Measurements from ENCODE around the gene WFIKKN2. TPM values are rescaled to one million over a fixed set of nuclear protein-coding genes. Genes with fewer than 3 reads are reported as not detected.

WFIKKN2 gene
- total RNA-seq, 1 donor = under 0.01 TPM

GRCh38 chr17:50865868-50866260 lies 30.5 kb downstream of the WFIKKN2 start:
- H3K4me3 ChIP-seq (ENCODE audit: low read depth, low read length) = peak overlapping the region; percentile 94
- no peak for DNase-seq (ENCODE audit: low read depth)
- TF ChIP-seq CTCF (IDR thresholded peaks at IDR 0.05; ENCODE audit: insufficient read depth, low read depth, low read length) = no peak

GRCh38 chr17:50866261-50866949 lies 31.0 kb downstream of the WFIKKN2 start, which contains the start of gene TOB1:
TOB1 (minus strand) TSS chr17:50866354; CDS start chr17:50864017, 2,337 bp downstream.
- H3K4me3 ChIP-seq (ENCODE audit: low read depth, low read length) = peak within 1 kb of the TSS; percentile 94
- DNase-seq (ENCODE audit: low read depth) = peak; percentile 98
- TF ChIP-seq CTCF (IDR thresholded peaks at IDR 0.05; ENCODE audit: insufficient read depth, low read depth, low read length) = no peak

GRCh38 chr17:50866950-50867362 lies 31.6 kb downstream of the WFIKKN2 start:
- no peak for DNase-seq (ENCODE audit: low read depth)

GRCh38 chr17:50867363-50868139 lies 32.2 kb downstream of the WFIKKN2 start:
- H3K4me3 ChIP-seq (ENCODE audit: low read depth, low read length) = peak overlapping the region; percentile 76
- DNase-seq (ENCODE audit: low read depth) = peak; percentile 97
- no peak for TF ChIP-seq CTCF (IDR thresholded peaks at IDR 0.05; ENCODE audit: insufficient read depth, low read depth, low read length)

More at GRCh38 chr17:50866950-50867362, 31.6 kb downstream of the WFIKKN2 start:
- peak overlapping the region; percentile 76 for H3K4me3 ChIP-seq (ENCODE audit: low read depth, low read length)
- no peak for TF ChIP-seq CTCF (IDR thresholded peaks at IDR 0.05; ENCODE audit: insufficient read depth, low read depth, low read length)

GRCh38 chr17:50868140-50868438 lies 32.7 kb downstream of the WFIKKN2 start:
- no peak for TF ChIP-seq CTCF (IDR thresholded peaks at IDR 0.05; ENCODE audit: insufficient read depth, low read depth, low read length)
- H3K4me3 ChIP-seq (ENCODE audit: low read depth, low read length) = peak overlapping the region; percentile 76
- DNase-seq (ENCODE audit: low read depth) = no peak

- H3K4me3 ChIP-seq (ENCODE audit: low read depth, low read length) = peak overlapping the region; percentile 76
- TF ChIP-seq CTCF (IDR thresholded peaks at IDR 0.05; ENCODE audit: insufficient read depth, low read depth, low read length) = no peak
Measured at GRCh38 chr17:50868602-50869001, 33.2 kb downstream of the WFIKKN2 start.

More at GRCh38 chr17:50868602-50869001, 33.2 kb downstream of the WFIKKN2 start:
- DNase-seq (ENCODE audit: low read depth) = no peak
